ENCODE measurements around the gene CHRNA4. TPM values are rescaled to one million over a fixed set of nuclear protein-coding genes. Genes with fewer than 3 reads are reported as not detected.

The CHRNA4 gene
- total RNA-seq, 2 donors from 2014 or later, result not detected

DNA sequence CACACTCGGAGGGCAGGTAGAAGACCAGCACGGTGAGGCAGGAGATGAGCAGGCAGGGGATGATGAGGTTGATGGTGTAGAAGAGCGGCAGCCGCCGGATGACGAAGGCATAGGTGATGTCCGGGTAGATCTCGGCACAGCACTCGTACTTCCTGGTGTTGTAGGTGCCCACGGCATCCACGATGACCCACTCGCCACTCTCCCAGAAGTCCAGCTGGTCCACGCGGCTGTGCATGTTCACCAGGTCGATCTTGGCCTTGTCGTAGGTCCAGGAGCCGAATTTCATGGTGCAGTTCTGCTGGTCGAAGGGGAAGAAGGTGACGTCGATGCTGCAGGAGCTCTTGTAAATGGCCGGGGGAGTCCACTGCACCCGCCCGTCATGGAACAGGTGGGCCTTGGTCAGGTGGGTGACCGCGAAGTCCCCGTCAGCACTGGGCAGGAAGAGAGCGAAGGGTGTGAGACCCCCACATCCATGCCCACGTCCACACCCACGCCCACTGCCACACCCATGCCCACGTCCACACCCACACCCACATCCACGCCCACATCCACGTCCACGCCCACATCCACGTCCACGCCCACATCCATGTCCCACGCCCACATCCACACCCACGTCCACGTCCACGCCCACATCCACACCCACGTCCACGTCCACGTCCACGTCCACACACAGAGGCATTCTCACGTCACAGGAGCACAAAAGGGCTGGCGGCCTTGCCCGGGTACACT, 10.4 kb downstream of the CHRNA4 start:
- DNase-seq (no peak), ATAC-seq (no peak)
- no peaks in the 10 kb centered on the region for H3K4me1 Mint-ChIP-seq
- no peaks in the 10 kb centered on the region for H3K9me3 ChIP-seq (ENCODE audit: control insufficient read depth, low read length, poor library complexity, severe bottlenecking)
- no peak overlapping the region for H3K27ac Mint-ChIP-seq
- no peak overlapping the region for H3K4me3 Mint-ChIP-seq
- H3K36me3 Mint-ChIP-seq (ENCODE audit: low read depth), result no peaks in the 10 kb centered on the region
- H3K27me3 Mint-ChIP-seq, result no peaks in the 10 kb centered on the region

DNA sequence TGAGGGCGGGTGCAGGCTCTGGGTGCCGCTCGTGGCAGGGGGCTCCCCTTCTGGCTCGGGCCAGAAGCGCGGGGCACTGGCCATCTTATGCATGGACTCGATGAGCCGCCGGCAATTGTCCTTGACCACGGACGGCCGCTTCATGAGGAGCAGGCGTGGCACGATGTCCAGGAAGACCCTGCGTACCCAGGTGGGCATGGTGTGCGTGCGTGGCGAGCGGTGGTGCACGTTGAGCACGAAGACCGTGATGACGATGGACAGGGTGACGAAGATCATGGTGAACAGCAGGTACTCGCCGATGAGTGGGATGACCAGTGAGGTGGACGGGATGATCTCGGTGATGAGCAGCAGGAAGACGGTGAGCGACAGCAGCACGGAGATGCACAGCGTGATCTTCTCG, 11.0 kb downstream of the CHRNA4 start:
- ATAC-seq (no peak), DNase-seq (no peak)
- H3K27me3 Mint-ChIP-seq, result no peaks in the 10 kb centered on the region
- no peaks in the 10 kb centered on the region for H3K36me3 Mint-ChIP-seq (ENCODE audit: low read depth)
- no peaks in the 10 kb centered on the region for H3K9me3 ChIP-seq (ENCODE audit: control insufficient read depth, low read length, poor library complexity, severe bottlenecking)
- H3K27ac Mint-ChIP-seq, result no peak overlapping the region
- H3K4me3 Mint-ChIP-seq, result no peak overlapping the region
- no peaks in the 10 kb centered on the region for H3K4me1 Mint-ChIP-seq

DNA sequence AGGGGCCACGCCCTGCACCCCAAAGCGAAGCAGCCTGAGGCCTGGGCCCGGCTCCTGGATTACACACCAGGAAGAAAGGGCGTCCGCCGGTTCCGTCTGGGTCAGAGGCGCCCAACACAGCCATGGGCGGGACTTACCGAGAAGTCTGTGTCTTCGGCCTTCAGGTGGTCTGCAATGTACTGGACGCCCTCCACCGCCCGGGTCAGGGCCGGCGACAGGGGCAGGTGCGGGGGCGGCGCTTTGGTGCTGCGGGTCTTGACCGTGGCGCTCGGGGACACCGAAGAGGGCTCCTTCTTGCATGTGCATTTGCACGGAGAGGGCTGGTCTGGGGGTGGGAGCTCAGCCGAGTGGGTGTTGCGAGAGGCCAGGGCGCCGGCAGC, 11.6 kb downstream of the CHRNA4 start:
- H3K4me3 Mint-ChIP-seq, result no peak overlapping the region
- no peaks in the 10 kb centered on the region for H3K9me3 ChIP-seq (ENCODE audit: control insufficient read depth, low read length, poor library complexity, severe bottlenecking)
- ATAC-seq (no peak), DNase-seq (no peak)
- no peak overlapping the region for H3K27ac Mint-ChIP-seq
- H3K36me3 Mint-ChIP-seq (ENCODE audit: low read depth), result no peaks in the 10 kb centered on the region
- H3K4me1 Mint-ChIP-seq, result no peaks in the 10 kb centered on the region
- no peaks in the 10 kb centered on the region for H3K27me3 Mint-ChIP-seq

DNA sequence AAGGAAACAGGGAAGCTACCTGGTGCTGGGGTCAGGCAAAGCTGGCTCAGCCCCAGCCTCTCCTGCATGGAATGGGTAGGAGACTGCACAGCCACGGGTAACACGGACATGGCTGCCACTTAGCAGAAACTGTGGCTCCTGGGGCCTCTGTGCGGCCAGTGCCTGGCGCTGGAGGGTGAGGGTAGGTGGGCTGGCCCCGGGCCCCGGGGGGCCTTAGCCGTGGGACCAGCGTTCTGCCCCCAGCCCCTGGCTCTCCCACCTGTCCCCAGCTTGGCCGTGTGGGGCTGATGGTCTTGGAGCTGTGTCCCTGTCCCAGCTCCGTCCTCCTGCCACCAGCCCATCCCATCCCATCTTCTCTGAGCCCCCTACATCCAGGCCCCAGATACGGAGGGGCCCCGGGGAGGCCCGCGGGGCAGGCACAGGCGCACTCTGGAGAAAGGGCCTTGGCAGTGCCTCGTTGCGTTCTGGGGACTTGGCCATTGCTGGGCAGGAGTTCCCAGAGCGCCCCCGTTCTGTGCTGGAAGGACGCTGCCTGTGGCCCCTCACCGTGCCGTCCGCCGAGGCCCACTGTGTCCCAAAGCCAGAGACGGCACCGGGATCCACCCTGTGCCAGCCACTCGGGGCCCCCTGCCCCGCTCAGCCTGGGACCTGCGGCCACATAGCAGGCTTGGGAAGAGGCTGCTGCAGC, 12.2 kb downstream of the CHRNA4 start:
- Mint-ChIP-seq H3K4me3 (no peak overlapping the region), H3K4me1 (no peaks in the 10 kb centered on the region), H3K27me3 (no peaks in the 10 kb centered on the region), H3K36me3 (ENCODE audit: low read depth) (no peaks in the 10 kb centered on the region), H3K27ac (no peak overlapping the region)
- no peak for DNase-seq
- ATAC-seq, result no peak
- H3K9me3 ChIP-seq (ENCODE audit: control insufficient read depth, low read length, poor library complexity, severe bottlenecking), result no peaks in the 10 kb centered on the region

DNA sequence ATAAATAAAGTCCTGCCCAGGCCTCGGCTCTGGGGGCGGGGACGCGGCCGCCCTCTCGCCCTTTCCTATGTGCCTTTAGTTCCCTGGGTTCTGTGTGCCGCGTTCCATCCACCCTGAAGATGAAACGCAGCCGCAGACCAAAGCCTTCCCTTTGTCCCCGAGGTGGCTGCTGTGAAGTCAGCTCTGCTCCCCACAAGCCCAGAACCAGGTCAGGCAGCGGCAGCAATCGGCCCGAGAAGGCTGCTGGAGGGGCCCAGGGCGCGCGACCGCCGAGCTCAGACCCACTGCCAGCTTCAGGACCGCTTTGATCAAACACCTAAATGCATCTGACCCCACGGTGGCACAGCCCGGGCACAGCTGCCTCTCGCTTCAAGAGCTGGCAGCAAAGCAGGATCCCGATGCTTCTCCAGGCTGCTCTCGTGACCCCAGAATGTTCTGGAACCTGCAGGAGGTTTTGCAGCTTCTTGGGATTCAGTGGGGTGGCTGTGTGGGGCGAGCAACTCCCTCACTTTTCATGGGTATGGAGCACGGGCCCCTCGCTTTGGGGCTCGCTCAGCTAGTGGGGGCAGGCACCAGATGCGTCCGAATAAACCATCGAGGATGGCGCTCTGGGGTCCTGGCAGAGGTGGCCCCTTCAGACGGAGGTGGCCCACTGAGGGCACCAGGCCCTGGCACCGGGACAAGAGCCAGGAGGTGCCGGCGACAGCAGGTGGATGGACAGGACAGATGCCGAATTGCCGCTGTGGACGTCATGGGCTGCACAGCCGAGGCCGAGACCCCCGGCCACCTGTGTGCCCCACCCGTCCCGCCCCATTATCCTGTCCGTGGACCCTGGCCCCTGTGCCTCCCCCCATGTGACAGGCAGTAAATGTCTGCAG, 13.0 kb downstream of the CHRNA4 start:
- H3K36me3 Mint-ChIP-seq (ENCODE audit: low read depth), result no peaks in the 10 kb centered on the region
- no peak overlapping the region for H3K27ac Mint-ChIP-seq
- H3K4me1 Mint-ChIP-seq, result no peaks in the 10 kb centered on the region
- H3K27me3 Mint-ChIP-seq, result no peaks in the 10 kb centered on the region
- no peak for ATAC-seq
- no peak for DNase-seq
- no peaks in the 10 kb centered on the region for H3K9me3 ChIP-seq (ENCODE audit: control insufficient read depth, low read length, poor library complexity, severe bottlenecking)
- H3K4me3 Mint-ChIP-seq, result no peak overlapping the region

DNA sequence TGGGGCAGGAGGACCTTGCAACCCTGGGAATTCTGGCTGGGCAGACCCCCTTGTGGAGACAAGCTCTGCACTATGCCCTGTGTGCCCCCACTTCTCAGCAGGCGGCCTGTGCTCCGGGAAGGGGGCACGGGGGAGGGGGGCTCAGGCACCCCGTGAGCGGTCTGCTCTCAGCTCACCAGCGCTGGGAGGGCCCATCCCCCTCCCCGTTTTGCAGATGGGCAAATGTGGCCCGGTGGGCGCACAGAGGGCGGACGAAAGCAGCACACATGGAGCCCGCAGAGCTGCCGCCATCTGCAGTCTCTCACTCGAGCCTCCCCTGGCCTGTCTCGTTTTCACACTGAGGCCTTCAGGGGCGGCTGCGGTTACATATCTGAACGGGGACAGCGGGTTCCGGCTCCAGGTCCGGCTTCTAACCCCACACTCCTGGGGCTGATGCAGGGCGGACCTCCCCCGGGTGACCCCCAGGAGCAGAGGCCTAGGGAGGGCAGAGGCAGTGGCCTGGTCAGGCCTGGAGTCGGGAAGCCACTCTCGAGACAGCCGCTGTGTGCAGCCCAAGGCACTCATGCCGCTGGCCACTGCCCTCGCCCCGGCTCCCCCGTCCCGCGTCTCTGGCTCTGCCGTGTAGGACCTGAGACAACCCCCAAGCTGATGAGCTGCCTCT, 13.9 kb downstream of the CHRNA4 start:
- H3K27ac Mint-ChIP-seq, result no peak overlapping the region
- no peak for ATAC-seq
- peaks cover 3% of the 10 kb centered on the region for H3K27me3 Mint-ChIP-seq
- no peaks in the 10 kb centered on the region for H3K9me3 ChIP-seq (ENCODE audit: control insufficient read depth, low read length, poor library complexity, severe bottlenecking)
- no peaks in the 10 kb centered on the region for H3K4me1 Mint-ChIP-seq
- no peak overlapping the region for H3K4me3 Mint-ChIP-seq
- H3K36me3 Mint-ChIP-seq (ENCODE audit: low read depth), result no peaks in the 10 kb centered on the region
- DNase-seq, result no peak

DNA sequence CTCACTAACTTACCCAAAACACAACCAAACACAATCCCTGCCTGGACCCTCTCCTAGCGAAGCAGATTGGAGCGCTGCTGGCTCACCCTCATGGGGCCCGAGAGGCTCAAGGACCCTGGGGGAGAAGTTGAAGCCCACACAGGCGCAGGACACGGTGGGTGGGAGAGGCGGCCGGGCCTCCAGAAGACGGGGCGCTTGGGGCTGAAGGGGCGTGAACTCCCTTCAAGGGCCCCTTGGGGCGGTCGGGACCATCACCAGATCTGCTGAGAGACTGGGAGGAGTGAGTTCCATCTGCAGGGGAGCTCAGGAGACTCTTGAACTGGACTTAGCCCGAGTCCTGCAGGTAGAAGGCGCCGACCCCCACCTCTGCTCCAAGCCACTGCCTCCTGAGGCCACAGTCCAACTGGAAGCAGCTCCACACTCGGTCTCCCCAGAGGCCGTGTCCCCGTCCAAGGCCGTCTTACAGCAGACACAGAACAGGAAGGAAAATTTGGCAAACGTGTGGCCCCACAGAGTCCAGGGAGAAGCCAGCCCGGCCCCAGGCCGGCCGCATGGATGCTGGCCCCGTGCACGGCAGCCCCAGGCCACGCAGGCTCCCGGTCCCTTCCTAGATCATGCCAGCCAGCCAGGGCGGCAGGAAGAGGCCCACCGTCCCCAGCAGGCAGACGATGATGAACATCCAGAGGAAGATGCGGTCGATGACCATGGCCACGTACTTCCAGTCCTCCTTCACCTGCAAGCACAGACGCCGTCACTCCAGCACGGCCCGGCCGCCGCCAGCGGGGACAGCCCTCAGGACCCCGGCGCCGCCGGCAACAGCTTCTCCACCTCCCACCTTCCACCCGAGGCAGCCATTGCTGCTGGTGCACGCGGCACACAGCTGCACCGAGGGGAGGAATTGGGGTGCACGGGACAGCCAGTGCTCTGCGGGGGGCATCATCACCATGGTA, 14.7 kb downstream of the CHRNA4 start:
- Mint-ChIP-seq H3K4me3 (no peak overlapping the region), H3K27me3 (peaks cover 11% of the 10 kb centered on the region), H3K36me3 (ENCODE audit: low read depth) (no peaks in the 10 kb centered on the region), H3K27ac (no peak overlapping the region), H3K4me1 (no peaks in the 10 kb centered on the region)
- DNase-seq (no peak), ATAC-seq (no peak)
- H3K9me3 ChIP-seq (ENCODE audit: control insufficient read depth, low read length, poor library complexity, severe bottlenecking), result no peaks in the 10 kb centered on the region

DNA sequence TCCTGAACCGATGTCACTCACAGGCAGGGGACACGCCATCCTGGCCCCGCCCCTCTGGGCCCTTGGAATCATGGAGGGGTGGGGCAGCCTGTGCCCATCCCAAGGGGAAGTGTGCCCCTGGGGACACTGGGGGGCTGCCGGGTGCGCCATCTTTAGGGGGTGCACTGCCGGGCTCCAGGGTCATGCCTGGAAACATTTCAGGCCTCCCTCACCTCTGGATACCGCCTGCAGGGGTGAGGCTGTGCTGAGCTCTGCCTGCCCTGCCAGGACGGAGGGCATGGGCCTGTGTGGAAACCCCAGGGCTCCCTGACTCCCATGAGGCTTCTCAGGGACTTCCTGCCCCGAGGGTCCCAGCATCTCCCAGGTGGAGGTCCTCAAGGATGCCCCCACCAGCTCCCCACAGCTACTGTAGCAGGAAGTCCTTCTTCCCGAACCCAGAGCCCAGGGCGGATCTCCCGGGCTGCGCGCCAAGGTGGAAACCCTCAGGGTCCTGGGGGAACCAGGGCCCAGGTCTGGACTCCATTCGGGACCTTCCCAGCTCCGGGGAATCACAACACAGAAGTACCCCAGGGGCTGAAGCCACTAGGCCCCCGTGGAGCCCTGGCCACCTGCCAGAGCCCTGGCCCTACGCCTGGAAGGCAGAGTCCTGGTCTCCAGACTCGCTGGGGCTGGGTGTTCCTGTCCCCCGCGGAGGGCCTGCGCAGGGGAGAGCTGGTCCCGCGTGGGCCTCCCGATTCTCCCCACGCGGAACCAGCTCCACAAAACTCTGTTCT, 15.6 kb downstream of the CHRNA4 start:
- no peak for DNase-seq
- Mint-ChIP-seq H3K27me3 (peaks cover 17% of the 10 kb centered on the region), H3K4me1 (no peaks in the 10 kb centered on the region), H3K4me3 (no peak overlapping the region), H3K36me3 (ENCODE audit: low read depth) (no peaks in the 10 kb centered on the region), H3K27ac (no peak overlapping the region)
- no peaks in the 10 kb centered on the region for H3K9me3 ChIP-seq (ENCODE audit: control insufficient read depth, low read length, poor library complexity, severe bottlenecking)
- ATAC-seq, result no peak

DNA sequence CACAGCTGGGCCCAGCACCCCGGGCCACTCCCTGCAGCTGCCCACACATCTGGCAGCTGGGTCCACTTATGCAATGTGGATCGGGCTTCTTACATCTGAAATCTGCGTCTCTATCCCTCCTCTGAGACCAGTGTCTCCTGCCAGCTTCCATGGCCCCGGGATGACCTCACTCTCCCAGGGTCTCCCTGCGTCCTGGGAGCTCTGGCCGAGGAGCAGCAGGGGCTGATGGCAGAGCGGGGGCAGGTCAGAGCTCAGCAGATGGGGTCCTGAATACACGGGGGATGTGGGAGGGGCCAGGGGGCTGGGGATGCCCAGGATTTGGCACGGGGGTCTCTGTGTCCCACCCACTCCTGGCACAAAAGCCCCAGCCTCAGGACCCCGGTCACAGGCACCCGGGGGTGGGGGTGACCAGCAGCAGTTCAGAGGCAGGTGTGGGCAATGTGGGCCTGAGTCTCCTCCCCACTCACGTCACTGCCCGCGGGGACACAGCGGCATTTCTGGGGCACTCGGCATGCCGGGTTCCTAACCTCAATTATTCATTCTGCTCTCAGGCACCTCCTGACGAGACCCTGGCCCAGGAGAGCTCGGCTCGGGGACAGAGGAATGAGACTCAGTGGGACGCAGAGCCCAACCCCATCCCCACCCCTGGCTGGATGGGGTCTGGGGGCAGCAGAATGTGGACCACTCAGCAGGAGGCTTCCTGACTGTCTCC, 16.4 kb downstream of the CHRNA4 start:
- no peak for DNase-seq
- no peak for ATAC-seq
- H3K4me3 Mint-ChIP-seq, result no peak overlapping the region
- no peaks in the 10 kb centered on the region for H3K4me1 Mint-ChIP-seq
- H3K27me3 Mint-ChIP-seq, result peaks cover 17% of the 10 kb centered on the region
- no peak overlapping the region for H3K27ac Mint-ChIP-seq
- H3K9me3 ChIP-seq (ENCODE audit: control insufficient read depth, low read length, poor library complexity, severe bottlenecking), result no peaks in the 10 kb centered on the region
- no peaks in the 10 kb centered on the region for H3K36me3 Mint-ChIP-seq (ENCODE audit: low read depth)

DNA sequence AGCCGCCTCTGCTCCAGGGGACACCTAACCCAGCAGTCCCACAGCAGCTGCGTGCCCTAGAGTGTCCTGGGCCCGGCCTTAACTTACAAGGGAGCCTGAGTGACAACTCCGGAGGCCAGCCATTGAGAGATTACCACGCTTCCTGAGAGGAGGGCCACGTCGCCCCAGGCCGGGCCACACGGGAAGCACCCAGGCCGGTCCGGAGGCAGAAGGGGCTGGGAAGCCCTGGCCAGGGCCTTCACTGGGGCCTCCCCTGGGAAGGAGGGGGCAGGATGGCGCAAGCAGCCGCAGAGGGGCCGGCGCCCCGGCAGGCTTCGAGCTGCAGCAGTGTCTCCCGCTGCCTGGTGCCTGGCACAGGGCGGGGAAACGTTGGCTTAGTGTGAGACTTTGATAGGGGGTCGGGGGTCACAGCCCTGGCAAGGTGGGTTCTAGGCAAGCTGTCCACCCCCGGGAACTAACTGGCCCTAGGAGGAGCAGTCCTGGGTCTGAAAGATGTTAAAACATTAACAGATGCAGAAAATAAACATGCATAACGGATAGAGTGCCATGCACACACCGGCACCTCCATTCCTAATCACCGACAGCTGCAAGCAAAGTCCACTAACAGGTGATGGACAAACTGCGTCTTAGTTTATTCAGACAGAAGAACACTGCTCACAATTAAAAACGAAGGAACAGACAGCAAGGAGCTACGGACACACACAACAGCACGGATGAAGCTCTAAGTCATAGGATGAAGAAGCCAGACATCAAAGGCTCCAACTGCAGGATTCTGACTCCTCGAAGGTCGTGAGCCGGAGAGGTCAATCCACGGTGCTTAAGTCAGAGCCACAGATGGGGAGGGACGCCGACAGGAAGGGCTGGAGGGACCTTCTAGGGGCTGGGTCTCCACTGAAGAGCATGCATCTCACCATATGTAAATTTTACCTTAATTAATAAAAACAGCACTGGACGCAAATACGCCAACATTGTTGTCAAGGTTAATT, 17.4 kb downstream of the CHRNA4 start:
- H3K27ac Mint-ChIP-seq, result no peak overlapping the region
- ATAC-seq (no peak), DNase-seq (no peak)
- H3K27me3 Mint-ChIP-seq, result peaks cover 17% of the 10 kb centered on the region
- no peaks in the 10 kb centered on the region for H3K9me3 ChIP-seq (ENCODE audit: control insufficient read depth, low read length, poor library complexity, severe bottlenecking)
- H3K4me3 Mint-ChIP-seq, result no peak overlapping the region
- no peaks in the 10 kb centered on the region for H3K36me3 Mint-ChIP-seq (ENCODE audit: low read depth)
- no peaks in the 10 kb centered on the region for H3K4me1 Mint-ChIP-seq
